Measurements from ENCODE around the gene ADGRF4. TPM values are rescaled to one million over a fixed set of nuclear protein-coding genes. Genes with fewer than 3 reads are reported as not detected.

The ADGRF4 gene
- total and polyA plus RNA-seq, 4 donors = 0.10 to 0.48 (median 0.22) TPM

- ATAC-seq (ENCODE audit: insufficient read depth, low FRiP score) = no peak
- 41 to 48% methylated on average over 6 of the region's 6 CpGs for WGBS, 2 donors
- no peak overlapping the region for H3K9ac ChIP-seq (ENCODE audit: insufficient read depth in 1 of 2, low read length in 2 of 2)
- H3K9me3 ChIP-seq (ENCODE audit: control insufficient read depth in 4 of 4, insufficient read depth in 3 of 4, low read length in 3 of 4) = no peaks in the 10 kb centered on the region
- H3K4me1 ChIP-seq (ENCODE audit: control insufficient read depth in 5 of 5, insufficient read depth in 5 of 5, low read length in 5 of 5) = peaks cover 0 to 9% (median 0%) of the 10 kb centered on the region in 5 donors
- H3K27me3 ChIP-seq (ENCODE audit: control insufficient read depth in 3 of 3, insufficient read depth in 3 of 3, low read length in 2 of 3) = no peaks in the 10 kb centered on the region
- no peaks in the 10 kb centered on the region for H3K36me3 ChIP-seq (ENCODE audit: control insufficient read depth in 4 of 4, insufficient read depth in 4 of 4, low read length in 4 of 4)
- no peak for TF ChIP-seq CTCF (IDR thresholded peaks at IDR 0.05; ENCODE audit: control extremely low read depth, extremely low read depth)
- no peak overlapping the region for H3K27ac ChIP-seq (ENCODE audit: low read depth in 1 of 2, low read length in 1 of 2)
- peak in 2 of 3 donors; percentile 37 to 49 for DNase-seq
- no peak overlapping the region for H3K4me3 ChIP-seq
These were observed 28.5 kb upstream of the ADGRF4 start for GRCh38 chr6:47669684-47670513.

GRCh38 chr6:47670851-47671250, 27.5 kb upstream of the ADGRF4 start:
- WGBS, 2 donors = 68 to 73% methylated on average over 3 of the region's 3 CpGs
- DNase-seq = no peak
- TF ChIP-seq CTCF (IDR thresholded peaks at IDR 0.05; ENCODE audit: control extremely low read depth, extremely low read depth) = no peak

GRCh38 chr6:47671777-47672176, 26.6 kb upstream of the ADGRF4 start:
- DNase-seq (no peak), ATAC-seq (ENCODE audit: insufficient read depth, low FRiP score) (no peak)
- Histone ChIP-seq H3K4me1 (ENCODE audit: control insufficient read depth in 5 of 5, insufficient read depth in 5 of 5, low read length in 5 of 5) (peaks cover 0 to 9% (median 0%) of the 10 kb centered on the region in 5 donors), H3K9ac (ENCODE audit: insufficient read depth in 1 of 2, low read length in 2 of 2) (no peak overlapping the region), H3K27me3 (ENCODE audit: control insufficient read depth in 3 of 3, insufficient read depth in 3 of 3, low read length in 2 of 3) (no peaks in the 10 kb centered on the region), H3K27ac (ENCODE audit: low read depth in 1 of 2, low read length in 1 of 2) (no peak overlapping the region), H3K36me3 (ENCODE audit: control insufficient read depth in 4 of 4, insufficient read depth in 4 of 4, low read length in 4 of 4) (no peaks in the 10 kb centered on the region), H3K9me3 (ENCODE audit: control insufficient read depth in 4 of 4, insufficient read depth in 3 of 4, low read length in 3 of 4) (no peaks in the 10 kb centered on the region), H3K4me3 (no peak overlapping the region)
- no peak for TF ChIP-seq CTCF (IDR thresholded peaks at IDR 0.05; ENCODE audit: control extremely low read depth, extremely low read depth)
- 58 to 60% methylated on average over 1 of the region's 1 CpG for WGBS, 2 donors

More at GRCh38 chr6:47670851-47671250, 27.5 kb upstream of the ADGRF4 start:
- no peak overlapping the region for H3K4me3 ChIP-seq
- no peak overlapping the region for H3K9ac ChIP-seq (ENCODE audit: insufficient read depth in 1 of 2, low read length in 2 of 2)
- peaks cover 0 to 9% (median 0%) of the 10 kb centered on the region in 5 donors for H3K4me1 ChIP-seq (ENCODE audit: control insufficient read depth in 5 of 5, insufficient read depth in 5 of 5, low read length in 5 of 5)
- no peaks in the 10 kb centered on the region for H3K9me3 ChIP-seq (ENCODE audit: control insufficient read depth in 4 of 4, insufficient read depth in 3 of 4, low read length in 3 of 4)
- no peaks in the 10 kb centered on the region for H3K36me3 ChIP-seq (ENCODE audit: control insufficient read depth in 4 of 4, insufficient read depth in 4 of 4, low read length in 4 of 4)
- no peak for ATAC-seq (ENCODE audit: insufficient read depth, low FRiP score)
- no peak overlapping the region for H3K27ac ChIP-seq (ENCODE audit: low read depth in 1 of 2, low read length in 1 of 2)
- H3K27me3 ChIP-seq (ENCODE audit: control insufficient read depth in 3 of 3, insufficient read depth in 3 of 3, low read length in 2 of 3) = no peaks in the 10 kb centered on the region

Measured in lung (tissue), 12 donors.